ENCODE measurements around the gene MAST4. TPM values are rescaled to one million over a fixed set of nuclear protein-coding genes. Genes with fewer than 3 reads are reported as not detected.
"Not testable (repeated sequence)": the region's sequence is repeated elsewhere in the genome, so short reads cannot be mapped to it uniquely, and the experiment has no call there.

MAST4 gene
- total RNA-seq, 2 experiments from 2014 or later = 1.3 to 21.9 TPM

- ChIA-PET POLR2A (no interaction called here), CTCF (ENCODE audit: unreplicated experiment) (no interaction called here)
- intact Hi-C loops (cut with micrococcal nuclease; ENCODE audit: unreplicated experiment) = loop anchor here (10.0 kb wide), 1 partner anchor 273 kb away; no protein-coding TSS in a partner anchor
- no peaks in the 10 kb centered on the region for H3K36me3 ChIP-seq (ENCODE audit: insufficient read depth, low read length)
- TF ChIP-seq, protein P1, sequence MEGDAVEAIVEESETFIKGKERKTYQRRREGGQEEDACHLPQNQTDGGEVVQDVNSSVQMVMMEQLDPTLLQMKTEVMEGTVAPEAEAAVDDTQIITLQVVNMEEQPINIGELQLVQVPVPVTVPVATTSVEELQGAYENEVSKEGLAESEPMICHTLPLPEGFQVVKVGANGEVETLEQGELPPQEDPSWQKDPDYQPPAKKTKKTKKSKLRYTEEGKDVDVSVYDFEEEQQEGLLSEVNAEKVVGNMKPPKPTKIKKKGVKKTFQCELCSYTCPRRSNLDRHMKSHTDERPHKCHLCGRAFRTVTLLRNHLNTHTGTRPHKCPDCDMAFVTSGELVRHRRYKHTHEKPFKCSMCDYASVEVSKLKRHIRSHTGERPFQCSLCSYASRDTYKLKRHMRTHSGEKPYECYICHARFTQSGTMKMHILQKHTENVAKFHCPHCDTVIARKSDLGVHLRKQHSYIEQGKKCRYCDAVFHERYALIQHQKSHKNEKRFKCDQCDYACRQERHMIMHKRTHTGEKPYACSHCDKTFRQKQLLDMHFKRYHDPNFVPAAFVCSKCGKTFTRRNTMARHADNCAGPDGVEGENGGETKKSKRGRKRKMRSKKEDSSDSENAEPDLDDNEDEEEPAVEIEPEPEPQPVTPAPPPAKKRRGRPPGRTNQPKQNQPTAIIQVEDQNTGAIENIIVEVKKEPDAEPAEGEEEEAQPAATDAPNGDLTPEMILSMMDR (conservative IDR thresholded peaks at IDR 0.05; ENCODE audit: low read length) = no peak
- TF ChIP-seq EZH2phosphoT487 (IDR thresholded peaks at IDR 0.05; ENCODE audit: borderline replicate concordance, low read depth, low read length) = no peak
- no peaks in the 10 kb centered on the region for H3K79me2 ChIP-seq (ENCODE audit: insufficient read depth, low read depth, low read length)
- H3K4me3 ChIP-seq (ENCODE audit: low read depth, low read length, poor library complexity, severe bottlenecking) = no peak overlapping the region
- no peaks in the 10 kb centered on the region for H4K20me1 ChIP-seq (ENCODE audit: insufficient read depth, low read length)
- no peaks in the 10 kb centered on the region for H3K4me1 ChIP-seq (ENCODE audit: insufficient read depth, low read length, poor library complexity, severe bottlenecking)
- H3K27ac ChIP-seq (ENCODE audit: low read depth, low read length, poor library complexity, severe bottlenecking) = no peak overlapping the region
- no peak overlapping the region for H3K4me2 ChIP-seq (ENCODE audit: low read length)
- no peaks in the 10 kb centered on the region for H3K9me2 ChIP-seq (ENCODE audit: insufficient read depth, low read length)
- no peak for DNase-seq (ENCODE audit: low spot score)
- no TSS peak for BruUV-seq (replicated peaks)
- H3K9me3 ChIP-seq (ENCODE audit: low read length) = no peaks in the 10 kb centered on the region
- H2AFZ ChIP-seq (ENCODE audit: low read length) = no peak overlapping the region
These were observed 151.4 kb downstream of the MAST4 start for GRCh38 chr5:66747607-66748006.

GRCh38 chr5:66752668-66753067 is 156.5 kb downstream of the MAST4 start:
- H3K79me2 ChIP-seq (ENCODE audit: insufficient read depth, low read depth, low read length); H3K4me2 ChIP-seq (ENCODE audit: low read length); H3K9me3 ChIP-seq (ENCODE audit: low read length); intact Hi-C loops (cut with micrococcal nuclease; ENCODE audit: unreplicated experiment); H2AFZ ChIP-seq (ENCODE audit: low read length); H3K9me2 ChIP-seq (ENCODE audit: insufficient read depth, low read length); DNase-seq (ENCODE audit: low spot score); H3K4me1 ChIP-seq (ENCODE audit: insufficient read depth, low read length, poor library complexity, severe bottlenecking); CTCF ChIA-PET (ENCODE audit: unreplicated experiment); POLR2A ChIA-PET; H3K27ac ChIP-seq (ENCODE audit: low read depth, low read length, poor library complexity, severe bottlenecking); BruUV-seq (replicated peaks); H4K20me1 ChIP-seq (ENCODE audit: insufficient read depth, low read length); H3K4me3 ChIP-seq (ENCODE audit: low read depth, low read length, poor library complexity, severe bottlenecking); H3K36me3 ChIP-seq (ENCODE audit: insufficient read depth, low read length): not testable (repeated sequence)

DNA sequence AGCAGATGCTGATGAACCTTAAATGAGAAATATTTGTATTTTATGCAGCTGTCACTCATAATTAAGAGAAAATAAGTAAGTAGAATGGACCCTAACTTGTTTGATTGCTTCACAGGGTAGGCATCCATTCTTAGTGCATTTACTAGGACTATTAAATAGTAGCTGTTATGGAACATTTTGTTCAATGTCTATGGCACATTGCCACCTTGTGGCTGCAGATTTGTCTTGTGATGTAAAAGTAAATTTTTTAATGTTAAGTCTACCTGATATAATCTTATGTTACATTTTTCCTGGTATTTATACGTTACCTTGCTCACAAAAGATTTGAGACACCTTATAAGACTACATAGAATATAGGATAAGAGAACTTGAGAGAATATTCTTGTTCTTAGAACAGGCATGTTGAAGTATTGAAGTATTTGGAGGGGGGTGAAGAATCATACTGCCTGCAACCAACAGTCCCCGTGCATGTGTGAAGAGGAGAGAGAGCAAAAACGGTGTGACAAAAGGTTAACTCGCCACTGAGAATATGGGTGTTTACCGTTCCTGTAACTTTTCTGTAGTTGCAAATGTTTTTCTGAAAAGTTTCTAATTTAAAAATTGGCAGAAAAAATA is 161.1 kb downstream of the MAST4 start:
- ChIA-PET CTCF (ENCODE audit: unreplicated experiment) (interaction anchor here (1.1 kb wide), 1 partner anchor 451 kb away, joined by 5 read pairs; no protein-coding TSS in a partner anchor), POLR2A (interaction anchor here (0.6 to 0.7 kb wide), 2 partner anchors 242 to 909 kb away, joined by 3 read pairs; no protein-coding TSS in a partner anchor)
- H3K27ac ChIP-seq (ENCODE audit: low read depth, low read length, poor library complexity, severe bottlenecking) = no peak overlapping the region
- H3K9me2 ChIP-seq (ENCODE audit: insufficient read depth, low read length) = no peaks in the 10 kb centered on the region
- DNase-seq (ENCODE audit: low spot score) = peak; percentile 63
- H3K4me1 ChIP-seq (ENCODE audit: insufficient read depth, low read length, poor library complexity, severe bottlenecking) = no peaks in the 10 kb centered on the region
- H3K36me3 ChIP-seq (ENCODE audit: insufficient read depth, low read length) = no peaks in the 10 kb centered on the region
- no peaks in the 10 kb centered on the region for H4K20me1 ChIP-seq (ENCODE audit: insufficient read depth, low read length)
- H2AFZ ChIP-seq (ENCODE audit: low read length) = no peak overlapping the region
- TF ChIP-seq, protein P1 (conservative IDR thresholded peaks at IDR 0.05; ENCODE audit: low read length) = peak; percentile 85
- TF ChIP-seq EZH2phosphoT487 (IDR thresholded peaks at IDR 0.05; ENCODE audit: borderline replicate concordance, low read depth, low read length) = no peak
- intact Hi-C loops (cut with micrococcal nuclease; ENCODE audit: unreplicated experiment) = loop anchor here (1.0 kb wide), 1 partner anchor 450 kb away; no protein-coding TSS in a partner anchor
- H3K4me3 ChIP-seq (ENCODE audit: low read depth, low read length, poor library complexity, severe bottlenecking) = no peak overlapping the region
- H3K4me2 ChIP-seq (ENCODE audit: low read length) = no peak overlapping the region
- no TSS peak for BruUV-seq (replicated peaks)
- H3K79me2 ChIP-seq (ENCODE audit: insufficient read depth, low read depth, low read length) = no peaks in the 10 kb centered on the region
- H3K9me3 ChIP-seq (ENCODE audit: low read length) = no peaks in the 10 kb centered on the region
